OCI-LY1 (cell line): ENCODE data around the gene CEBPG.

Source experiments
- EZH2 ChIP-seq: fragments of 200-600 bp; sonication (generic), shearing (Covaris generic); IDR thresholded peaks from 2 replicates; pipeline ENCODE4 v1.8.0; 2017; ENCODE audit warnings: borderline replicate concordance, mixed run types, mild to moderate bottlenecking, antibody characterized with exemption, low read length, moderate library complexity, mixed read lengths
- TF ChIP-seq, protein P1 (sequence below): fragments of 200-600 bp; sonication (generic), shearing (Covaris generic); IDR thresholded peaks from 2 replicates; pipeline ENCODE4 v1.5.1; 2017; ENCODE audit warnings: mild to moderate bottlenecking, antibody characterized with exemption, low read length, moderate library complexity, mixed read lengths

GRCh38 chr19:33375156-33375836 is 1.8 kb downstream of the CEBPG start:
- TF ChIP-seq, protein P1, sequence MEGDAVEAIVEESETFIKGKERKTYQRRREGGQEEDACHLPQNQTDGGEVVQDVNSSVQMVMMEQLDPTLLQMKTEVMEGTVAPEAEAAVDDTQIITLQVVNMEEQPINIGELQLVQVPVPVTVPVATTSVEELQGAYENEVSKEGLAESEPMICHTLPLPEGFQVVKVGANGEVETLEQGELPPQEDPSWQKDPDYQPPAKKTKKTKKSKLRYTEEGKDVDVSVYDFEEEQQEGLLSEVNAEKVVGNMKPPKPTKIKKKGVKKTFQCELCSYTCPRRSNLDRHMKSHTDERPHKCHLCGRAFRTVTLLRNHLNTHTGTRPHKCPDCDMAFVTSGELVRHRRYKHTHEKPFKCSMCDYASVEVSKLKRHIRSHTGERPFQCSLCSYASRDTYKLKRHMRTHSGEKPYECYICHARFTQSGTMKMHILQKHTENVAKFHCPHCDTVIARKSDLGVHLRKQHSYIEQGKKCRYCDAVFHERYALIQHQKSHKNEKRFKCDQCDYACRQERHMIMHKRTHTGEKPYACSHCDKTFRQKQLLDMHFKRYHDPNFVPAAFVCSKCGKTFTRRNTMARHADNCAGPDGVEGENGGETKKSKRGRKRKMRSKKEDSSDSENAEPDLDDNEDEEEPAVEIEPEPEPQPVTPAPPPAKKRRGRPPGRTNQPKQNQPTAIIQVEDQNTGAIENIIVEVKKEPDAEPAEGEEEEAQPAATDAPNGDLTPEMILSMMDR, result no peak
- TF ChIP-seq EZH2, result no peak
